ENCODE measurements around the gene ASTN2.
"Not testable (repeated sequence)": the region's sequence is repeated elsewhere in the genome, so short reads cannot be mapped to it uniquely, and the experiment has no call there.

ASTN2 gene

GRCh38 chr9:117072216-117072615 lies 342.6 kb downstream of the ASTN2 start:
- Histone ChIP-seq H3K27ac (ENCODE audit: low read depth, low read length) (no peak overlapping the region), H3K4me1 (ENCODE audit: control insufficient read depth, low read length) (no peaks in the 10 kb centered on the region), H3K36me3 (ENCODE audit: control insufficient read depth, low read length) (no peaks in the 10 kb centered on the region), H3K9me3 (ENCODE audit: control insufficient read depth, insufficient read depth, low read length) (no peaks in the 10 kb centered on the region), H3K27me3 (ENCODE audit: control insufficient read depth, low read length) (no peaks in the 10 kb centered on the region), H3K79me2 (ENCODE audit: control insufficient read depth, low read length) (no peaks in the 10 kb centered on the region), H3K4me2 (ENCODE audit: low read length) (no peak overlapping the region), H3K9me2 (replicated peaks; ENCODE audit: control insufficient read depth, low read length) (no peaks in the 10 kb centered on the region), H3F3A (ENCODE audit: control insufficient read depth, insufficient read depth) (no peaks in the 10 kb centered on the region), H4K20me1 (ENCODE audit: control insufficient read depth, insufficient read depth, low read depth, low read length) (no peaks in the 10 kb centered on the region), H3K4me3 (ENCODE audit: low read length) (no peak overlapping the region)
- TF ChIP-seq, protein P1, sequence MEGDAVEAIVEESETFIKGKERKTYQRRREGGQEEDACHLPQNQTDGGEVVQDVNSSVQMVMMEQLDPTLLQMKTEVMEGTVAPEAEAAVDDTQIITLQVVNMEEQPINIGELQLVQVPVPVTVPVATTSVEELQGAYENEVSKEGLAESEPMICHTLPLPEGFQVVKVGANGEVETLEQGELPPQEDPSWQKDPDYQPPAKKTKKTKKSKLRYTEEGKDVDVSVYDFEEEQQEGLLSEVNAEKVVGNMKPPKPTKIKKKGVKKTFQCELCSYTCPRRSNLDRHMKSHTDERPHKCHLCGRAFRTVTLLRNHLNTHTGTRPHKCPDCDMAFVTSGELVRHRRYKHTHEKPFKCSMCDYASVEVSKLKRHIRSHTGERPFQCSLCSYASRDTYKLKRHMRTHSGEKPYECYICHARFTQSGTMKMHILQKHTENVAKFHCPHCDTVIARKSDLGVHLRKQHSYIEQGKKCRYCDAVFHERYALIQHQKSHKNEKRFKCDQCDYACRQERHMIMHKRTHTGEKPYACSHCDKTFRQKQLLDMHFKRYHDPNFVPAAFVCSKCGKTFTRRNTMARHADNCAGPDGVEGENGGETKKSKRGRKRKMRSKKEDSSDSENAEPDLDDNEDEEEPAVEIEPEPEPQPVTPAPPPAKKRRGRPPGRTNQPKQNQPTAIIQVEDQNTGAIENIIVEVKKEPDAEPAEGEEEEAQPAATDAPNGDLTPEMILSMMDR (IDR thresholded peaks at IDR 0.05; ENCODE audit: low read depth, low read length, poor library complexity, severe bottlenecking), result no peak
- no peak for TF ChIP-seq EZH2phosphoT487 (IDR thresholded peaks at IDR 0.05; ENCODE audit: borderline replicate concordance, low read length)

GRCh38 chr9:117071673-117072207 lies 343.1 kb downstream of the ASTN2 start:
- H3K4me3 ChIP-seq (ENCODE audit: low read length); H3K4me1 ChIP-seq (ENCODE audit: control insufficient read depth, low read length); H3F3A ChIP-seq (ENCODE audit: control insufficient read depth, insufficient read depth); H3K4me2 ChIP-seq (ENCODE audit: low read length); H3K27me3 ChIP-seq (ENCODE audit: control insufficient read depth, low read length); H3K79me2 ChIP-seq (ENCODE audit: control insufficient read depth, low read length); H3K9me2 ChIP-seq (replicated peaks; ENCODE audit: control insufficient read depth, low read length); H4K20me1 ChIP-seq (ENCODE audit: control insufficient read depth, insufficient read depth, low read depth, low read length); H3K9me3 ChIP-seq (ENCODE audit: control insufficient read depth, insufficient read depth, low read length); H3K36me3 ChIP-seq (ENCODE audit: control insufficient read depth, low read length); H3K27ac ChIP-seq (ENCODE audit: low read depth, low read length): not testable (repeated sequence)

GRCh38 chr9:117063721-117064471 lies 351.0 kb downstream of the ASTN2 start:
- Histone ChIP-seq H3K27ac (ENCODE audit: low read depth, low read length) (no peak overlapping the region), H3K27me3 (ENCODE audit: control insufficient read depth, low read length) (no peaks in the 10 kb centered on the region), H3K4me2 (ENCODE audit: low read length) (no peak overlapping the region), H3K36me3 (ENCODE audit: control insufficient read depth, low read length) (no peaks in the 10 kb centered on the region), H3K79me2 (ENCODE audit: control insufficient read depth, low read length) (no peaks in the 10 kb centered on the region), H3K4me1 (ENCODE audit: control insufficient read depth, low read length) (no peaks in the 10 kb centered on the region), H3F3A (ENCODE audit: control insufficient read depth, insufficient read depth) (no peaks in the 10 kb centered on the region), H3K9me2 (replicated peaks; ENCODE audit: control insufficient read depth, low read length) (no peaks in the 10 kb centered on the region), H3K4me3 (ENCODE audit: low read length) (no peak overlapping the region), H4K20me1 (ENCODE audit: control insufficient read depth, insufficient read depth, low read depth, low read length) (no peaks in the 10 kb centered on the region), H3K9me3 (ENCODE audit: control insufficient read depth, insufficient read depth, low read length) (no peaks in the 10 kb centered on the region)
- no peak for TF ChIP-seq EZH2phosphoT487 (IDR thresholded peaks at IDR 0.05; ENCODE audit: borderline replicate concordance, low read length)
- TF ChIP-seq, protein P1 (IDR thresholded peaks at IDR 0.05; ENCODE audit: low read depth, low read length, poor library complexity, severe bottlenecking), result no peak

GRCh38 chr9:117060963-117061362 lies 353.9 kb downstream of the ASTN2 start:
- Histone ChIP-seq H3K9me3 (ENCODE audit: control insufficient read depth, insufficient read depth, low read length) (no peaks in the 10 kb centered on the region), H4K20me1 (ENCODE audit: control insufficient read depth, insufficient read depth, low read depth, low read length) (no peaks in the 10 kb centered on the region), H3K4me1 (ENCODE audit: control insufficient read depth, low read length) (no peaks in the 10 kb centered on the region), H3K27ac (ENCODE audit: low read depth, low read length) (no peak overlapping the region), H3K9me2 (replicated peaks; ENCODE audit: control insufficient read depth, low read length) (no peaks in the 10 kb centered on the region), H3K4me2 (ENCODE audit: low read length) (no peak overlapping the region), H3K36me3 (ENCODE audit: control insufficient read depth, low read length) (no peaks in the 10 kb centered on the region), H3K4me3 (ENCODE audit: low read length) (no peak overlapping the region), H3K27me3 (ENCODE audit: control insufficient read depth, low read length) (no peaks in the 10 kb centered on the region), H3F3A (ENCODE audit: control insufficient read depth, insufficient read depth) (no peaks in the 10 kb centered on the region), H3K79me2 (ENCODE audit: control insufficient read depth, low read length) (no peaks in the 10 kb centered on the region)
- TF ChIP-seq, protein P1 (IDR thresholded peaks at IDR 0.05; ENCODE audit: low read depth, low read length, poor library complexity, severe bottlenecking), result no peak
- no peak for TF ChIP-seq EZH2phosphoT487 (IDR thresholded peaks at IDR 0.05; ENCODE audit: borderline replicate concordance, low read length)

Data from DOHH2 (cell line).